Measurements from ENCODE around the gene HYAL1.

GRCh38 chr3:50263478-50264382, 39.6 kb downstream of the HYAL1 start:
- no peak for TF ChIP-seq POLR2A (IDR thresholded peaks at IDR 0.05; ENCODE audit: low read depth, low read length)
- no peak for TF ChIP-seq POLR2AphosphoS5 (IDR thresholded peaks at IDR 0.05; ENCODE audit: low read depth, low read length)
- no peak for TF ChIP-seq TAF1 (IDR thresholded peaks at IDR 0.05; ENCODE audit: low read depth, low read length)
- TF ChIP-seq PAX5 (IDR thresholded peaks at IDR 0.05; ENCODE audit: insufficient read depth, low read length, severe bottlenecking), result no peak
- TF ChIP-seq SPI1 (IDR thresholded peaks at IDR 0.05; ENCODE audit: low read depth, low read length), result no peak
- no peak for TF ChIP-seq POU2F2 (IDR thresholded peaks at IDR 0.05; ENCODE audit: low read depth, low read length)
